GM18519 (cell line): ENCODE results near the gene PDZRN4.
"Not testable (repeated sequence)": the region's sequence is repeated elsewhere in the genome, so short reads cannot be mapped to it uniquely, and the experiment has no call there.

Experiments used
- ATAC-seq: cut with Tn5 transposase; IDR thresholded peaks from one replicate; pipeline ENCODE4 v1.9.1; 2021; ENCODE audit warnings: mild to moderate bottlenecking, moderate library complexity; ENCODE audit not compliant: unreplicated experiment, low FRiP score

Gene PDZRN4

DNA sequence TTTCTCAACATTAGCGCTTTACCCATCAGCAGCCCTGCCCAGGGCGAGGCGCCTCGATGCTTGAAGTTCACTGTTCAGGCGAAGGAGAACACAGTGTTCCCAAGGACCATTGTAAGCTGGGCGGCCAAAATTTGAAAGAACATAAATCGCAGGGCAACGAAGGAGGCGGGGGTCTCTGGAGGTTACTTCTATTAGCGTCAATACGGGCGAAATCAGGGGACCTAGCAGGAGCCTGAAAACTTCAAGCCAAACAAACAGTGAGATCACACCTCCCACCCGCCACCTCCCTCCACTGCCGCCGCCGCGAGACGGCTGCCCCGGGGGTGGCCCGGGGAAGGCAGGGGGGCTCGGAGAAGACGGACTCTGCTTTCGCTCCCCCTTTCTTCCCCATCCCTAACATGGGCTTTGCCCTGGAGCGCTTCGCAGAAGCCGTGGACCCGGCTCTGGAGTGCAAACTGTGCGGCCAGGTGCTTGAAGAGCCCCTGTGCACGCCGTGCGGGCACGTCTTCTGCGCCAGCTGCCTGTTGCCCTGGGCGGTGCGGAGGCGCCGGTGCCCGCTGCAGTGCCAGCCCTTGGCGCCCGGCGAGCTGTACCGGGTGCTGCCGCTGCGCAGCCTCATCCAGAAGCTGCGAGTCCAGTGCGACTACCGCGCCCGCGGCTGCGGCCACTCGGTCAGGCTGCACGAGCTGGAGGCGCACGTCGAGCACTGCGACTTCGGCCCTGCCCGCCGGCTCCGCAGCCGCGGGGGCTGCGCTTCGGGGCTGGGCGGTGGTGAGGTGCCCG is at the start of gene PDZRN4:
TSS of gene PDZRN4 (plus strand) at position 263 of the 783 bp plus-strand sequence.
- ATAC-seq, result no peak

DNA sequence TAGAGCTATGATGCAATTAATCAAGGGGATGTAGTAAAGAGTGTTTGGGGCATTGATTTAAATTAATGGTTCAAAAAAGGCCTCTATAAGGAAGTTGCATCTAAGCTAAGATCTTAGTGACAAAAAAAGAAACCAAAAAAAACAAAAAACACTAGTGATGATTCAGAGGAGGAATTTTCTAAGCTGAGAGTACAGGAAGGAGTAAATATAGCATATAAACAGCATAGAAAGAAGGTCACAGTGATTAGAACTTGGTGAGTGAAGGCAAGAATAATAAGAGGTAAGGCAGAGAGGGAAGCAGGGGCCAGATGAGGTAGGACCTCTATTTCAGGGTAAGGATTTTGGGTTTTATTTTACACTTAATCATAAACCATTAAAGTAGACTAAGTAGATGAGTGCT is 48.0 kb upstream of the PDZRN4 start:
- ATAC-seq, result peak; percentile 56

DNA sequence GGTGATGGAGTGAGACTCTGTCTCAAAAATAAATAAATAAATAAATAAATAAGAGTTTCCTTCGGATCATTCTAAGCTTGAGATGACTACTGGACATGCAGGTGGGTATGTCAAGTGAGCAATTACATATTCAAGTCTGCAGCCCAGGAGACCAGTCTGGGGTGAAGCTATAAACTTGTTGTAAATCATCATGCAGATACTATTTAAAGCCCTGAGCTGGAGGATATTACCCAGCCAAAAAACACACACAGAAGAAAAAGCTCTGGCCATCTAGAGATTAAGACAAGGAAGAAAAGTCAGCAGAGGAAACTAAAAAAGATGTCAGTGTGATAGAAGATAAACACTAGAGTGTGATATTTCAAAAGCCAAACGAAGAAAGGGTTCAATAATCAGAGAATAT is 47.0 kb upstream of the PDZRN4 start:
- ATAC-seq, result no peak

DNA sequence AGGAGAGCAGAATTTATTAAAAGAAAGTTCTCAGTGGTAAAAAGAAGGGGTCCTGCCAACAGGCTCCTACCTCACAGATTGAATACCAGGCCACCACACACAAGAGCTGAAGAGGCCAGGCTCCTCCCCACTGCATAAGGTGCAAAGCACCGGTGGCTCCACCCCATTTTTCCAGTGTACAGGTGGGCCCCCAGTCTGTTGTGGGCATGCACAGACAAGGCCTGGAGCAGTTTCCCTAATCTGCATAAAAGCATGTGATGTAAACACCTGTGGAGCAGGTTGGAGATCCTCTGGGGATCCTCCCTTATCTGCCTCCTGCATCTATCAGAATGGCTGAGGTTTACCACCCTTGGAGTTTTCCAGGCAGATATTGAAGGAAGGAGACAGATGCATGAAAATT is 45.7 kb upstream of the PDZRN4 start:
- ATAC-seq, result no peak

DNA sequence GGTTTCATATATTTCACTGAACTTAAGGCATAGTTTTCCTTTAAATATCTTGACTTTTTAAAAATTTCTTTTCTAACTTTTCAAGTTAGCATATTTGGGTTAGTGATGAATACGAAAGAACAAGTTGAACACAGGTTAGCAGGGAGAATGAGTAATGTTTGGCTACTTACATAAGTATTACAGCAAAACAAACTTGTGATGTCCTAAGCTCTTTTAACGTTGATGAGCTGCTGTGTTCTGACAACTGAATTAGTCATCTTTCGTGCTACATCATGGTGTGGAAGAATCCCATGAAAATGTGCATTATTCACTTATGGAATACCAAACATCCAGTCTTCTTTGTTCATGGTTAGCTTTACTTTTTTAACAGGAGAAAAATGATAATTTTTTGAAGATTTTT is 36.3 kb upstream of the PDZRN4 start:
- ATAC-seq, result no peak

DNA sequence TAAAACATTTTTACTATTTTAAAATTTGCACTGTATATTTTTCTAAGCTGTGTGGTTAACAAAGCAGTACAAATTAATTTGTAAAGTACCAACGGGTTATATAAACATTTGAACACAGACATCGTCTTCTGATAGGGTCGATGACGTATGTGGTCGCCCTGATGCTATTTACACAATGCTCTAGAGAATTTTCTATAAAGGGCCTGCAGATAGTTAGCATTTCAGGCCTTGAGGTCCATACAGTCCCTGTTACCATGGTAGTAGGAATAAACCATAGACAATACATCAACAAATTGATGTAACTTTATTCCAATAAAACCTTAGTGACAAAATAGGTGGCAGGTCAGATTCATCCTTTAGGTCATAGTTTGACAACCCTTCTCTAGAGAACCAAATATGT is 25.7 kb upstream of the PDZRN4 start:
- ATAC-seq, result no peak

DNA sequence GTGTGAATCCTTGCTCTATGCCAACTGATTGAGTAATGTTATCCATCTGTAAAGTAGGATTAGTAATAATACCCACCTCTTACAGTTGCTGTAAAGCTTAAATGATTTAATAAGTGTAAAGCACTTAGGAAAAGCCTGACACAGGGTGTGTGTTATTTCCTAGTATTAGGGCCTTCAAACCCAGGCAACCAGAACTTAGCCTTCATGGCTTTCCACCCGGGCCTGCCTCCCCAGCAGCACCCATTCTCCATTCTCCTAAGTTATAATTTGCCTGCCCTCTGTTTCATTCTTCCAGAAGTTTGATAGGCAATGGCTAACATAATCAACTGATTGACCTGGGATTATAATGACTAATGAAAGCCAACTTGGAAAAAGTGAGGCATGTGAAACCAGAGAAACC is 20.4 kb upstream of the PDZRN4 start:
- ATAC-seq, result no peak

DNA sequence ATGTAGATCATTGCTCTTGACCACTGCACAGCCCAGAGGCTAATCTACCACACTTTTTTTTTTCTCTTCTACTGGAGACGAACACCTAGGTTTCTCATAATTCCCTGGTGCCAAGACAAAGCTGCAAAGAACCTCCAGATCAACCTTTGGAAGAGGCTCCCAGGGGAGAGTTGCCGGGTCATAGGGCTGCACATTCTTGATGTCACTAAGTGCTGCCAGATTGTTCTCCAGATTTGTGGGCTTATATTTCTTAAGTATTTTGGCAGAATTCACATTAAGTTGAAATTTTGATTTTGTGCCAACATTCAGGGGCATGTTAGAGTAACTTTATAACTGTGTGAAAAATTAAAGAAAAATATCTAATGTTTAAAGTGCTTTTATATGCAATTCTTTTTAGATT is 13.5 kb upstream of the PDZRN4 start:
- ATAC-seq, result no peak

DNA sequence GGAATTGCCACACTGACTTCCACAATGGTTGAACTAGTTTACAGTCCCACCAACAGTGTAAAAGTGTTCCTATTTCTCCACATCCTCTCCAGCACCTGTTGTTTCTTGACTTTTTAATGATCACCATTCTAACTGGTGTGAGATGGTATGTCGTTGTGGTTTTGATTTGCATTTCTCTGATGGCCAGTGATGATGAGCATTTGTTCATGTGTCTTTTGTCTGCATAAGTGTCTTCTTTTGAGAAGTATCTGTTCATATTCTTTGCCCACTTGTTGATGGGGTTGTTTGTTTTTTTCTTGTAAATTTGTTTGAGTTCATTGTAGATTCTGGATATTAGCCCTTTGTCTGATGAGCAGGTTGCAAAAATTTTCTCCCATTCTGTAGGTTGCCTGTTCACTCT is 8.6 kb upstream of the PDZRN4 start:
- not testable (repeated sequence) for ATAC-seq

DNA sequence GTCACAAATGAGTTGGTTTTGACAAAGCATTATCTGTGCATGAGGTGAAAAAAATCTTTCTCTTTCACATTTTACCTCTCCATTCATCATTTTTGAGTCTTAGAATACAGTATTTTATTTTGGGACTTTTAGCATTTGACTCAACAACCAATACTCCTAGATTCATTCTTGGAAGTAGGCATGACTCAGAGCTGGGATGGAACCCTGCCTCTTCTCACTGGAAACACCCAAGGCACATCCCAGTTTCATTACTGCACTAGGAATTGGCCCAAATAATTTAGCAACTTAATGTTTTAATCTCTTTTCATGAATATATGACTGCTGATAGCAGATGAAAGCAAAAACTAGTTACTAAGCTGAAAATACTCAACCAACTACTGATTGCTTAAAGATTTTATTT is 3.3 kb upstream of the PDZRN4 start:
- ATAC-seq, result no peak

DNA sequence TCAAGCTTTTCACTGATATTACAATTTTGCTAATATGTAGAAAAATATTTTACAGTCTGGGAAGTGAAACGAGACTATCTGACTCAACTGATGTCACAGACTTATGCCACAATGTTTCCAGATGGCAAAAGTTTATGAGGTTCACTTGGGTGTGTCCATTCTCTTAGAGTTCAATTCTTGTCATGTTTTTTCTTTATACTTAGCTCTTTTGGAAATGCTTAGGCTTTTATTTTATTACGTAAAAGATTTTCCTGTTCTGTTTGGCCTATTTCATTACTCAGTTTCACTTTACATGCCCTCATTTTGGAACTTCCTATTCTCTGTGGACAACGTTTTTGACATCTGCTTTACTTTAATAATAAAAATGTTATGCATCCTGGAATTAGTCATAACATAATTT is 2.1 kb upstream of the PDZRN4 start:
- no peak for ATAC-seq

DNA sequence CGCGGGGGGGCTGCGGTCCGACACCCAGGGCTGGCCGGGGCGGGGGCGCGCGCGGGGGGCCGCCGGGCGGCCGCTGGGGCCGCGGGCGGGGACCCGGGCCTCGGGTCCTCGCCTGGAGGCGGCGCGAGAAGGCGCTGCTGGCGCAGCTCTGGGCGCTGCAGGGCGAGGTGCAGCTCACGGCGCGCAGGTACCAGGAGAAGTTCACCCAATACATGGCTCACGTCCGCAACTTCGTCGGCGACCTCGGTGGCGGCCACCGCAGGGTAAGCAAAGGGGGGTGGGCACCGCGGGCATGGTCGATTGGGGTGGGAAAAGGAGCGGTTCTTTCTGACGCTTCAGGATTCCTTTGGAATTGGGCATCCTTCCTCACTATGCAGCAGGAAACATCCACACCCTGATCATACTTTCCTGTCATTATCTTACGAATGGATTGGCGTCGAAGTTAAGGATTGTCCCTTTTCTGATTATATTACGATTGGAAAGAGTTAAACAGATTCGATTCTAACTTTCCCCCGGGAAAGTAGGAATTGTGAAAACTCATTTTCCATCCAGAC is 798 bp downstream of the PDZRN4 start:
- ATAC-seq, result no peak

DNA sequence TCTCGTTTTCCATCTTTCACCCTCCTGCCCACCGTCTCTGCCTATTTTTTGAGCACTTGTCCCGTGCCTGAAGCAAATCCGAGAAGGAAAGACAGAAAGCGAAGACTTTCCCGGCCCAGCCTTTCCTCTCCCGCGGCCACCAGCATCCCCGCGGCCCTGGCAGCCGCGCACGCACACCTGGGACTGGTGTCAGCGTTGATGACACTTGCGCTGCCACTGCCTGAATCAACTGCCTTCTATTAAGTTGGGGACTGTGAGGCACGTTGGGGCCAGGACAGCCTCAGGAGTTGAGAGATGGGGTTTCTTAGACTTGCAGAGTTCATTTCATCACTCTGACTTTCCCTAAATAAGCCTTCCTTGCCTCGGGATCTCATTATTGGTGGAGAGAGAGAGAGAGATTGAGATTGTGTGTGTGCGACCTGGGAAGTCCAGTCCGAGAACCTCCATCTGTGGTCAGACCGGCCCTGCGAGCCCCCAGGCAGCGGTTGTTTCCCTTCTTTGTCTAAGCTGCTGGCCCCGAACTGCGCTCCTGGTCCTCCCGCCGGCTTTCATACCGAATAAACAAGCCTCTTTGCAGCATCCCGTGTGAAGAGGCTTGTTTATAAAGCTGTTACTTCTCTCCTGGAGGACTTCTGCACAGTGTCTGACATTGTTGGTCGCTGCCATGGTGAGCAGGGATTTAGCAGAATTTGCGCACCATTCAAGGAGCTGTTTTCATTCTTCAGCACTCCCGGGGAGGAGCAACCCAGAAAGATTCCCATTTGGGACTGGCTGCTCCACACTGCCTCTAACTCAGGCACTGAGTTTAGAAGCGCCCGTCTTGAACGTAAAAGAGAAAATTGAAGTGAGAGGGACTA is 1.5 kb downstream of the PDZRN4 start:
- no peak for ATAC-seq

DNA sequence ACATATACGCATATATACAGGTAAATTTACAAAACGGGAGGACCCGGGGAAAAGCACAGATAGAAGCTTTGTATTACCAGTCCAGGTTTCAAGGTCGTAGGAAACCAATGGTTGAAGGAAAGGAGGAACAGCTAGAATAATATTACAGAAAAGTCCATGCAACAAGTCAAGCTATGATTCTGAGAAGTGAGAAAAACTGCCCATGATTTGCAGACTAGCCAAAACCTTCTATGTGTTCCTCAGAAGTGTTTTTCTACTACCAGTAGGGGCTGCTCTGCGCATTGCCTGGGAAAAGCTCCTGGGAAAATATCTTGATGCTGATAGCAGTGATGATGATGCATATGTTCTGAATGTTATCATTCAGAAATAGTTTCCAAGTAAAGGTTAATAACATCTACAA is 2.2 kb downstream of the PDZRN4 start:
- ATAC-seq, result no peak

DNA sequence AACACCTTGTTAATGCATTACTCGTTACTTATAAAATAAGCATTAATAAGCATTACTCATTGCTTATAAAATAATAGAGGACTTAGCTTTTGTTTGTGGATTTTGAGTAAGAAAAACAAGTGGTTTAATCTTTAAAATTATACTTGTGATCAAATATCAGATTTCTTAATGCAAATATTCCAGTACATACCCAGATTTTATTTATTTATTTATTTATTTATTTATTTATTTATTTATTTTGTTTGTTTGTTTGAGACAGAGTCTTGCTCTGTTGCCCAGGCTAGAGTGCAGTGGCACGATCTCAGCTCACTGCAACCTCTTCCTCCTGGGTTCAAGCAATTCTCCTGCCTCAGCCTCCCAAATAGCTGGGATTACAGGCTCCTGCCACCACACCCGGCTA is 3.4 kb downstream of the PDZRN4 start:
- not testable (repeated sequence) for ATAC-seq

DNA sequence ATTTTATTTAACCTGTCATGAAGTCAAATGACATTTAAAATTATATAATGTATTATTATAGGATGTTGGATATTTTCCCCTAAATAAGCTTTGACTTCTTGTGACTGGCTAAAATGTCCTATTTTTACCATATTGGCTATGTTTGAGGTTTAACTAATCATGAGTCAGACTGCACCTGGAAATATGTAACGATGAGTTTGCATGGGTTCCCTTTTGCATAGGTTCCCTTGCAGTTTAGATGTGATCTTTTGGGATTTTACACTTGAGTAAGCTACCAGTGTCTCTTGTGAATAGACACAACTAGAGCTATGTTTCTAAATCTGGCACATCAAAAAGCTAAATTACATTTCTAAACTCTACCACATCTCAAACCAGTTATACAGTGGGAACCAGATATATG is 5.2 kb downstream of the PDZRN4 start:
- ATAC-seq, result no peak

DNA sequence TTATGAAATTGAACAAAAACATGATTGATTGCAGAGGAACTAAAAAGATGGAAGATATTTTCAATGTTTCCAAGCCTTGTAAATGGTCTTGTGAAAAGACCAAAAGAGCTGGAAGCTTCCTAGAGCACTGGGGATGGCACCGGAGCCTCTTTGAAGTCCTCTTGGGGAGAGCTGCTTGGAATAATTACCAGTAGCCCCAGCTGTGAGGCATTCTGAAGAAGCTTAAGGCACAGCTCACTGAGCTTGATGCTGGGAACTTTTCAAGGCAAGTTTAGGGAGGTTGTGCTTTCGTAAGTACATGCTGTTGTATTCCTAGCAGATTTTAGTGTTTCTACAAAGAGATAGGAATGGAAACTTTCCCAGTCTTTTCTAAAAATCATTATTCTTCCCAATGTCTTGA is 13.9 kb downstream of the PDZRN4 start:
- no peak for ATAC-seq

DNA sequence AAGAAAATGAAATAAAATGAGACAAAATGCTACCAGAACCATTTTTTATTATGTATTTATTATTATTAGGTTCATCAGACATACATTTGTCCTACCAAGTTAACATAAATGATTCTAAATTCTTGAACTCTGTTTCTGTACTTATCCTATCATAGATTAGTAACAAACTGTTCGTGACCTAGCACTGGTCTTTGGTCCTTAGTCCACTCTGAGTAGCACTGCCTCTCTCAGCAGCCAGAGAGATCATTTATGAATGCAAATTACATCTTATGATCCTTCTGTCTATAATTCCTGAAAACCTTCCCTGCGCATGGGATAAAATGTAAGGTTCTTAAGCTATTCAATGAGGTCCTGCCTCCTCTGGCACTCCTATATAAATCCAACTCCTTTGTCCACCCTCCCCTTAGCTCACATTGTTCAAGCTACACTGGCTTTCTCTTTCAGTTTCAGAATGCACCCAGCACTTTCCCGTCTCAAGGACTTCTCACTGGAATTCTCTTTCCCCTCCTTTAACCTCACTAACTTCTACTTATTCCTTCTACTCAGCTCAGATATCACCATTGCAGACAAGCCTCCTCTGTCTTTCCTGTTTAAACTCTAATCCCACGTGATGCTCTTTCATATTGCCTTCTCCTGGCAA is 17.1 kb downstream of the PDZRN4 start:
- no peak for ATAC-seq

DNA sequence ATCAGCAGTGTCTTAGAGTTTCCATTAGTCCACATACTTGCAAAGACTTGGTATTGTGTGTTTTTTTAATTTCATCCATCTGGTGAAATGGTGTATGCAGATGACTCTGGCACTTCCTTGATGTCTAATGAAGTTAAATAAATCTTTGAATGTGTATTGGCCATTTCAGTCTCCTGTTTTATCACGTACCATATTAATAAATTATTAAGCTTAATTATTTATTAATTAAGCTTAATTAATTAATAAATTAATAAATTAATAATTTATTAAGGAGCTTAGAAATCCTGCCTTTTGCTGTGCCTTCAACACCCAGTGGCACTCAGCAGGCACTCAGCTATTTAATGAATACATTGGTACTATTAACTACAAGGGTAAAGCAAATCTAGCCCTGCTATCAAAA is 18.2 kb downstream of the PDZRN4 start:
- ATAC-seq, result no peak

DNA sequence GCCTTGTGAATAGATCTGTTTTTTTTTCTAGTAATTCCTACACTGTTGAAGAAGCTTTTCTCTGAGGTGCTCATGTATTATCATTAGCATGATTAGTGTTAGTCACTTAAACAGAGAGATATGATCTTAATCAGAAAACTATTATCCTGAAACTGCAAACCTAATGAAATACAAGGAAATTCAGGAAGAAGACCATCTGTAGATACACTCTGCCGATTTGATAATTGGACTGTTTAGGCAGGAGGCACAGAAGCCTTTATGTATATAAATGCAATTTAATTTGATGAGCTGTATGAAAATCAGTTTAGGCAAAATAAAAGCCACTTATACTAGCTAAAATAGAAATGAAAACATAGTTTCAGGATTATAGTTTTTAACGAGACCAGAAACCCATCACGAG is 23.3 kb downstream of the PDZRN4 start:
- ATAC-seq, result no peak

DNA sequence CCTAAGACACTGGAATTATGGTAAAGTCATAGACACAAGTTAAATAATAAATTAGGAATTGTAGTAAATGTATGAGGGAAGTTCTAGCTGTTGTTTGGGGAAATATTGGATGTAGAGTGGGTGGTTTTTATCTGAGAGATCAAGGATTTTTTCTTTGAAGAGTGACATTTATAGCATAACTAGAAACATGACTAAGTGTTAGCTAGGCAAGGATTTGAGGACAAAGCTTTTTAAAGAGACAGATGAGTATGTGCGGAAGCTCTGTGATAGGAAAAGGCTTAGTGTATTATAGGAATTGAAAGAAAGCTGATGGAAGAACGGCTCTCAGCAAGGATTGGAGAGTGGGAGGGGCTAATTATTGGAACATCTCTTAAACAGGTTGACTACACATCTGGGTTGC is 24.5 kb downstream of the PDZRN4 start:
- ATAC-seq, result no peak
